HG02981 (cell line): ENCODE measurements around the gene HS3ST3A1.

Experiments
- ATAC-seq: cut with Tn5 transposase; IDR thresholded peaks from one replicate; pipeline ENCODE4 v1.9.1; 2021; ENCODE audit warnings: mild to moderate bottlenecking, moderate library complexity; ENCODE audit not compliant: unreplicated experiment

Gene HS3ST3A1

DNA sequence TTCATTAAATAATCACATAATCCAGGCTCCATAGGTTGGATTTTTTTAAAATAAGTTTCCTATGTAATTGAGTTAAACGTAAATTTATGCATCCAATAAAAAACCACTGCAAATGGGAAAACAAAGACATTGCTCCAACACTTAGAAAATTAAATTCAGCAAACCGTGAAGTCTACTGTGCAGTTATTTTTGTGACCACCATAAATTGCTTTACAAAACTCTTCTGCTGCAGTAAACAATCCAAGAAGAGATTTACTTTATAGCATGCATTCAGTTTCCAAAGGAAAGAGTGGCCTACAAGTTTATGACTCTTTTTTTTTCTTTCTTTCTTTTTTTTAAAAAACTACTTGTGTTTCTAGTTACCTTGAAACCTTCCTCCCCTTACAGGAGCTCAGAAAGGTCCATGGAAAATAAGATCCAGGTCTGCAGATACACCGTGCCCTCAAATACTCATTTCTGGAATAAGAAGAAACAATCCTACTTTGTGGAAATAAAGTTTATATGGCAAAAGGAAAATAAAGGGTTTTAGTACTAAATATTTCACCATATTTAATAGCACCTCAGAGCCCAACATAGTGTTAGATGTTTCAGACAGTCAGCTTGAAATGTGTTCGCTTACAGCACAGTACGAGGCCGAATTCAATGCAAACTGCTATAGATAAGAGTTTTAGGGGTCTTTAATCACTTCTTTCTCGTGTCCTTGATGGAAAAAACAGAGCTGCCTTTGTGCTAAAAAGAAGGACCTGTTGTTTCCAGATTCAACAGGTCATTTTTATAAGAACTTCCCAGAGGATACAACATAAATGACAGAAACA lies 3.2 kb downstream of the HS3ST3A1 start:
- ATAC-seq: no peak

DNA sequence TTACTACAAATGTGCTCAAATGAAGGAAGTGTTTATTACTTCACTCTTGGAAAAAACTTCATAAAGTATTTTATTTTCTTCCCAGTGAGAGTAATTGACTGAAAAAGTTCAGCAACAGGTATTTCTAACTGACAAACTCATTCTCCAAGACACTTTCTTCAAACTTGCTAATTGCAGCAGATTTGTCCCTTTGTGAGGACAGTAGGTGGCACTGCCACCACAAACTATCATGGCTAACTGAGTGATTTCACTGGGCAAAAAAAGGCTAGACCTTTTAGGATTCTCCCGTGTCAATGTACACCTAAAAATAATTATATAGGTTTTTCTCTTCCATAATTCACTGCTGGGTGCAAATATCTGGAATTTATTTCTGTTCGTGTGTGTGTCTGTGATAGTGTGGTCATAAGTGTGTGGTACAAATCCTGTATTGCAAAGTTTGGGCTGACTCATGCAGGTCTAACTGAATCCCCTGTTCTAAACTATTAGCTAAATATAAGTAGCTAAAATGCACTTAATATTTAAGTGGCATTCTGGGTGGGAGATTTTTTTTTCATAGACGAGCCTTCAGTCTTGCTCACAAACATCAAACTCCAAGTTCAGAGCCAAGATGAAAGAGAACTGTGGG lies 3.9 kb downstream of the HS3ST3A1 start:
- no peak for ATAC-seq

DNA sequence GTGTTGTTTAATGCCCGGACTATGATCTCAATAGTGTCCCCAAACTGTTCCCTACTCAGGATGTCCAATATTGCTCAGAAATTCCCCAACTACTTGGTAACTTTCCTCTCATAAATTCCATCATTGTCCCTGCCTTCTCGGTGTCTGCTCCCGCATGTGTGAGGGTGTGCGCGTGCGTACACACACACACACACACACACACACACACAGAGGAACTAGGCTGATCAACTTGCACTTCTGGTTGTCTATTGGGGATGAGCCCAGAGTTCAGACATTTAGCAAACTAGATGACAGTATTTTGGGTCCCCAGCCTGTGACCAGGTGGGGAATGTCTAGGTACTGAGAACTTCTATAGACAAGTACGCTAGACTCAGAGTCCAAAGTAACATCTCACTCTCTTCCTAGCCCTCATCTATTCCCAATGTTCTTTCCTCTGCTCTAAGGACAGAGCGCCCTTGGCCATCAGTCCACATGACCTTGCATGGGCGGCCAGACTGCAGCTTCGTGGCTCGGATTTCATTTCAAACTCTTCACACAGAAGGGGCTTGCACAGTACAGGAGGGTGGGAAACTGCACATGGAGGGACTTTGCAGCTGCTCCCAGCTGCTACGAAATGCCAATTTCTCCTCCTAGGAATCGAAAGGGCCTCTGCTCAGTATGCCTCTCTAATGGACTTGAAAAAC lies 5.3 kb downstream of the HS3ST3A1 start:
- ATAC-seq: no peak

- ATAC-seq: no peak
These were observed 6.2 kb downstream of the HS3ST3A1 start for GRCh38 chr17:13595599-13595899.

GRCh38 chr17:13594762-13595598 lies 6.7 kb downstream of the HS3ST3A1 start:
- peak; percentile 75 for ATAC-seq

DNA sequence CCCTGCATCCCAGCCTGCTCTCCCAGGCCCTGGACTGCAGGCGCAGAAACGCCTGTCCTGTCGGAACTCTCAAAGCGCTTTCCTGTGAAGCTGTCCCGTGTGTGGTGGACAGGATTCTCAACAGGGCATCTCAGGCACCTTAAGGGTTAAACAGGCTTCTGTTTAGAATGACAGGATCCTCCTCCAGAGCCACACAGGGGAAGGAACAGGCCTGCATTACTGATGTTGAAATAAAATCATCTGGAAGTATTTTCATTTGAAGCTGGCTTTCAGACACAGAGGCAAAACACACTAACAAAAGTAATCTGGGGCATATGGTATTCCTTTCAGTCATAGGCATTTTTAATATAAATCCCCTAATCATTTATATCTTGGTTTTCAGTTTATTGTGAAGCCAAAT lies 7.4 kb downstream of the HS3ST3A1 start:
- ATAC-seq: no peak

- ATAC-seq: no peak
These were observed 8.0 kb downstream of the HS3ST3A1 start for GRCh38 chr17:13593757-13594156.

- no peak for ATAC-seq
These were observed 8.5 kb downstream of the HS3ST3A1 start for GRCh38 chr17:13593021-13593751.

- ATAC-seq: no peak
These were observed 9.3 kb downstream of the HS3ST3A1 start for GRCh38 chr17:13592427-13592826.

DNA sequence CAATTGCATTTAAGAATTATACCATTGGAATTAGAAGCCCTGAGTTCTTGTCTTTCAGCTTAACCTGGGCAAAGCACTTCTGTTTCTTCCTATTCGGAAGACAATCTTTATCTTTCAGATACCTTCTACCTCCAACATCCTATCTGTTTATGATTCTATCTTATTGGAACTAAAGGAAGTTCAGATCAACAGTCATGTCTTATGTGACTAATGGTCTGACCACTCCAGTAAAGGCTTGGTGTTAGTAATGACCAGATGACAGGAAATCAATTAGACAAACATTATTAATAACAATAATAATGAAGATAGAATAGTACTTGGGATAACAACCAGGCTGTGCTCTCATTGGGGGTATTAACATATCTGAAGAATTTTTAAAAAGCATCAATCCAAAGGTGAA lies 11.3 kb downstream of the HS3ST3A1 start:
- ATAC-seq: no peak

GRCh38 chr17:13589658-13590057 lies 12.1 kb downstream of the HS3ST3A1 start:
- ATAC-seq: no peak

DNA sequence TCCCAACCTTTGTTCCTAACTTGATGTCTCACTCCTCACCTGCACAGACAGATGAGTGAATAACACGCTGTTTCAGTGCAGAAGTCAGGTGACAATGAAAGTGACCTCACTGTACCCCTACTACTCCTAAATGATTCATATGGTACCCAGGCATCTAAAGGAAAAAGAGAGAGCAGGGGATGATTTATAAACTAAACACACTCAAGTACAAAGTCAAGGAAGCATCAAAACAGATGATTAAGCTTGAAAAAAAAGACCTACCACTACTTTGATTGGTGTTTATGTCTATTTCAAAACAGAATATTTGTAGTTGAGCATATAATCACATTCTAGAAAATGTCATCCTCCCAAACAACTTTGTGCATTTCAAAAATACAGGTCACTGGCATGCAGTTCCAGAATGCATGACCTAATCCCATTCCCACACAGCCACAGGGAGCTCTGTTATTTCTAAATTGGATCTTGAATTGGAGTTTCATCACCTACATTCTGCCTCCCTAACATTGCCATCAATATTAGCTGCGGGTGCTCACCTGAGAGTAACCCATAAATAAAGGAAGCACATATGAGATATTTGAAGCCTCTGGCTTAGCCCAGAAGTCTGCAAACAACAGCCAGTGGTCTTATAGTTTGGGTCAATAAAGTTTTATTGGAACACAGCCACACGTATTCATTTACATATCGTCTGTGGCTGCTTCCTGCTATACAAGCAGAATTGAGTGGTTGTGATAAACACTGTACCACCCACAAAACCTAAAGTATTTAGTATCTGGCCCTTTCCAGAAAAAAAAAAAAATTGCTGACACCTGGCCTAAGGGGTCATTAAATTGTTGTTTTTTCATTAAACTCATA lies 14.0 kb downstream of the HS3ST3A1 start:
- ATAC-seq: no peak

DNA sequence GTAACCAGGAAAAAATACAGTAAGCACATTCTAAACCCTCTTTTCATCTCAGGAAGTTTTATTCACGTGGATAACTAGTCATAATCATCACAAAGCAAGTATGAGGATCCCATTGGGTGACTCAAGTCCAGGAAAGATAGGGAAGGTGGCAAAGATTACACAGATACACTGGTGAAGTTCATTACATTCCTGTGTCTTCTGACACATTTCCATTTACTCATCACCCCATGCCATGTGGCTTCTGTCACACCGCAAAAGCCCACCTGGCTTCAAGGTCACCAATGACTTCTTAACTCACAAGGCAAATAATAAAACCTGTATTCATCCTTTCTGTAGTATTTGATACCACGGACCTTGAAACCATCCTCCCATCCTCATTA lies 17.0 kb downstream of the HS3ST3A1 start:
- ATAC-seq: no peak

DNA sequence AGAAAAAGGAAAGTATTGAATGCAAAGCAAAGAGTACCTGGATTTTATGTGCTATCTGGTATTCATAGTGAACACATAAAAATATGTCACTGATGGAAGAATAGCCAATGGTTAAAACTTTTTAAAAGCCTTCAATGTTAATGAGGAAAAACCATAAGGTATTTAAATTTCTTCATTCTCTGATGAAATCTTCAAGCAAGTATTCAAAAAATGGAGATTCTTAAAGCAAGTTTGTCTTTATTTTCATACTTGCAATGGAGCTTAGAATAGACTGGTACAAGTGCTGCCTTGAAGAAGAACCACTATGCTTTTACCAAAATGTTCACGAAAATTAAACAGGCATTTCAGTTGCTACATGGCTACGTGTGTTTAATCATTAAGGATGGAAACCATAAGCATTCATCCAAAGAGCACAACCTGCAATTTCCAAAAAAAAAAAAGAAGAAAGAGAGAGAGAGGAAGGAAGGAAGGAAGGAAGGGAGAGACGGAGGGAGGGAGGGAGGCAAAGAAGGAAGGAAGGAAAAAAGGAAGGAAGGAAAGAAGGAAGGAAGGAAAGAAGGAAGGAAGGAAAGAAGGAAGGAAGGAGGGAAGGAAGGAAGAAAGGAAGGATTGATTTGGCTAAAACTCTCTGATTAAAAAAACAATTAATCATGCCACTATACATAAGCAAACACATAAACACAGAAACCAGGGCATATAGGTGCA lies 17.6 kb downstream of the HS3ST3A1 start:
- ATAC-seq: no peak

GRCh38 chr17:13582776-13583547 lies 18.8 kb downstream of the HS3ST3A1 start:
- ATAC-seq: no peak

GRCh38 chr17:13581925-13582324 lies 19.8 kb downstream of the HS3ST3A1 start:
- no peak for ATAC-seq

GRCh38 chr17:13580790-13581189 lies 20.9 kb downstream of the HS3ST3A1 start:
- ATAC-seq: no peak
